Skeletal muscle tissue (tissue), 4 donors: Measurements from ENCODE around the gene RSPH10B. TPM values are rescaled to one million over a fixed set of nuclear protein-coding genes. Genes with fewer than 3 reads are reported as not detected.
"Not testable (repeated sequence)": the region's sequence is repeated elsewhere in the genome, so short reads cannot be mapped to it uniquely, and the experiment has no call there.

Source experiments
- H3K27ac ChIP-seq: one replicate; pipeline ENCODE4 v1.7.0; 2013; ENCODE audit warnings: mild to moderate bottlenecking, low read depth, low read length, inconsistent platforms
- H3K27me3 ChIP-seq, 3 donors: one replicate each; pipeline ENCODE4 v1.7.0; 2013; ENCODE audit warnings: low read length in 3 of 3; ENCODE audit not compliant: control insufficient read depth in 3 of 3, insufficient read depth in 3 of 3
- H3K36me3 ChIP-seq, 3 donors: one replicate each; pipeline ENCODE4 v1.7.0; 2013; ENCODE audit warnings: low read length in 3 of 3; ENCODE audit not compliant: control insufficient read depth in 3 of 3, insufficient read depth in 3 of 3
- H3K4me1 ChIP-seq, 3 donors: one replicate each; pipeline ENCODE4 v1.7.0; 2013; ENCODE audit warnings: low read length in 3 of 3, mild to moderate bottlenecking in 3 of 3; ENCODE audit not compliant: control insufficient read depth in 3 of 3, insufficient read depth in 3 of 3
- H3K4me3 ChIP-seq, 3 donors: one replicate each; pipeline ENCODE4 v1.7.0; 2013; ENCODE audit warnings: low read length in 3 of 3
- H3K9ac ChIP-seq, 3 donors: one replicate each; pipeline ENCODE4 v1.7.0; 2013; ENCODE audit warnings: low read length in 3 of 3, mild to moderate bottlenecking in 3 of 3, moderate library complexity in 2 of 3, low read depth in 1 of 3
- H3K9me3 ChIP-seq, 3 donors: one replicate each; pipeline ENCODE4 v1.7.0; 2013; ENCODE audit warnings: low read length in 3 of 3; ENCODE audit not compliant: control insufficient read depth in 3 of 3
- total RNA-seq: library from RNA; depleted of rRNA; stranded (reverse); fragments of >200 nt; gene quantifications from one replicate; pipeline ENCODE4 v1.2.3, GENCODE V29; 2014
- donor health status: Osteomylitis.

Gene RSPH10B
- total RNA-seq = 2.1 TPM

- H3K9me3 ChIP-seq, H3K27me3 ChIP-seq, H3K36me3 ChIP-seq, H3K4me1 ChIP-seq, H3K27ac ChIP-seq, H3K4me3 ChIP-seq, H3K9ac ChIP-seq: not testable (repeated sequence)
Observed at GRCh38 chr7:5970347-5970911, at the start of gene RSPH10B. Gene RSPH10B, minus strand, starts transcription at chr7:5970689. Its CDS starts 3,573 bp downstream, at chr7:5967116.

GRCh38 chr7:6016653-6016966 is 46.1 kb upstream of the RSPH10B start:
- peaks cover 38 to 53% (median 41%) of the 10 kb centered on the region in 3 donors for H3K4me1 ChIP-seq

GRCh38 chr7:6015917-6016652 is 45.6 kb upstream of the RSPH10B start:
- Histone ChIP-seq H3K4me1 (peaks cover 43 to 58% (median 43%) of the 10 kb centered on the region in 3 donors), H3K4me3 (peak overlapping the region in 2 of 3 donors; percentile 17 to 27), H3K27me3 (no peaks in the 10 kb centered on the region), H3K9me3 (no peaks in the 10 kb centered on the region), H3K36me3 (peaks cover 31 to 41% (median 32%) of the 10 kb centered on the region in 3 donors), H3K27ac (peak overlapping the region; percentile 74), H3K9ac (peak overlapping the region; percentile 19 to 51 (median 50))

More at GRCh38 chr7:6016653-6016966, 46.1 kb upstream of the RSPH10B start:
- Histone ChIP-seq H3K4me3 (no peak overlapping the region), H3K9ac (peak overlapping the region in 1 of 3 donors; percentile 18), H3K9me3 (no peaks in the 10 kb centered on the region), H3K36me3 (peaks cover 32 to 46% (median 36%) of the 10 kb centered on the region in 3 donors), H3K27ac (peak overlapping the region; percentile 74), H3K27me3 (no peaks in the 10 kb centered on the region)

- peak overlapping the region; percentile 32 to 60 (median 59) for H3K9ac ChIP-seq
- H3K4me3 ChIP-seq = peak overlapping the region in 2 of 3 donors; percentile 3 to 20
- H3K4me1 ChIP-seq = peaks cover 49 to 63% (median 54%) of the 10 kb centered on the region in 3 donors
- H3K36me3 ChIP-seq = peaks cover 12 to 19% (median 14%) of the 10 kb centered on the region in 3 donors
- H3K27me3 ChIP-seq = no peaks in the 10 kb centered on the region
- H3K9me3 ChIP-seq = no peaks in the 10 kb centered on the region
- H3K27ac ChIP-seq = peak overlapping the region; percentile 64
Observed at GRCh38 chr7:6012355-6013104, 42.0 kb upstream of the RSPH10B start.

- Histone ChIP-seq H3K36me3 (peaks cover 5 to 13% (median 6%) of the 10 kb centered on the region in 3 donors), H3K27me3 (no peaks in the 10 kb centered on the region), H3K4me3 (peak overlapping the region; percentile 16 to 34 (median 17)), H3K4me1 (peaks cover 44 to 53% (median 50%) of the 10 kb centered on the region in 3 donors), H3K9me3 (no peaks in the 10 kb centered on the region), H3K9ac (peak overlapping the region; percentile 27 to 73 (median 68)), H3K27ac (peak overlapping the region; percentile 64)
Observed at GRCh38 chr7:6011541-6011940, 41.1 kb upstream of the RSPH10B start.

- peak overlapping the region; percentile 64 for H3K27ac ChIP-seq
- not testable (repeated sequence) for H3K27me3 ChIP-seq, H3K36me3 ChIP-seq, H3K9me3 ChIP-seq
- peak overlapping the region in 2 of 3 donors; percentile 19 to 29 for H3K4me3 ChIP-seq
- peak overlapping the region in 1 of 3 donors; percentile 68 for H3K9ac ChIP-seq
- peaks cover 33 to 41% (median 39%) of the 10 kb centered on the region in 3 donors for H3K4me1 ChIP-seq
Observed at GRCh38 chr7:6010370-6010769, 39.9 kb upstream of the RSPH10B start.

- peak within 1 kb of the TSS; percentile 95 for H3K27ac ChIP-seq
- no peaks in the 10 kb centered on the region for H3K27me3 ChIP-seq
- H3K9me3 ChIP-seq = no peaks in the 10 kb centered on the region
- H3K36me3 ChIP-seq = no peaks in the 10 kb centered on the region
- H3K4me1 ChIP-seq = peaks cover 27 to 32% (median 32%) of the 10 kb centered on the region in 3 donors
- H3K4me3 ChIP-seq = peak within 1 kb of the TSS; percentile 85 to 96 (median 94)
- H3K9ac ChIP-seq = peak within 1 kb of the TSS; percentile 83 to 96 (median 91)
Observed at GRCh38 chr7:6008668-6009611, 38.5 kb upstream of the RSPH10B start, which contains the start of the genes AIMP2 and PMS2. Gene AIMP2, plus strand, starts transcription at chr7:6009272. Its CDS starts 92 bp downstream, at chr7:6009364. Gene PMS2, minus strand, starts transcription at chr7:6009049. Its CDS starts 30 bp downstream, at chr7:6009019.

GRCh38 chr7:6007835-6008590 is 37.5 kb upstream of the RSPH10B start:
- not testable (repeated sequence) for H3K36me3 ChIP-seq, H3K9me3 ChIP-seq, H3K27me3 ChIP-seq, H3K27ac ChIP-seq
- Histone ChIP-seq H3K4me1 (peaks cover 24 to 28% (median 24%) of the 10 kb centered on the region in 3 donors), H3K9ac (peak overlapping the region in 2 of 3 donors; percentile 83 to 96), H3K4me3 (peak overlapping the region; percentile 85 to 96 (median 94))
